ENCODE results near the gene KRTAP9-6. TPM values are rescaled to one million over a fixed set of nuclear protein-coding genes. Genes with fewer than 3 reads are reported as not detected.
"Not testable (repeated sequence)": the region's sequence is repeated elsewhere in the genome, so short reads cannot be mapped to it uniquely, and the experiment has no call there.

The KRTAP9-6 gene
- total RNA-seq = not detected

- no peak for DNase-seq (ENCODE audit: low read depth in 2 of 3, low spot score in 2 of 3)
Measured at GRCh38 chr17:41265078-41265477, at the start of gene KRTAP9-6. Gene KRTAP9-6 (plus strand): TSS chr17:41265378. CDS start chr17:41265378, 0 bp downstream.

- DNase-seq (ENCODE audit: low read depth in 2 of 3, low spot score in 2 of 3) = no peak
Measured at GRCh38 chr17:41215681-41216080, 49.5 kb upstream of the KRTAP9-6 start.

- DNase-seq (ENCODE audit: low read depth in 2 of 3, low spot score in 2 of 3) = no peak
Measured at GRCh38 chr17:41223821-41224220, 41.4 kb upstream of the KRTAP9-6 start.

GRCh38 chr17:41226051-41226450 lies 39.1 kb upstream of the KRTAP9-6 start:
- no peak for DNase-seq (ENCODE audit: low read depth in 2 of 3, low spot score in 2 of 3)

GRCh38 chr17:41226598-41227095 lies 38.5 kb upstream of the KRTAP9-6 start, which contains the start of gene KRTAP9-2:
Gene KRTAP9-2 (plus strand): TSS chr17:41226648. CDS start chr17:41226655, 7 bp downstream.
- DNase-seq (ENCODE audit: low read depth in 2 of 3, low spot score in 2 of 3) = not testable (repeated sequence)

GRCh38 chr17:41230094-41230493 lies 35.1 kb upstream of the KRTAP9-6 start:
- no peak for DNase-seq (ENCODE audit: low read depth in 2 of 3, low spot score in 2 of 3)

- no peak for DNase-seq (ENCODE audit: low read depth in 2 of 3, low spot score in 2 of 3)
Measured at GRCh38 chr17:41231731-41232130, 33.4 kb upstream of the KRTAP9-6 start.

GRCh38 chr17:41232399-41233105 lies 32.6 kb upstream of the KRTAP9-6 start, which contains the start of gene KRTAP9-3:
Gene KRTAP9-3 (plus strand): TSS chr17:41232449. CDS start chr17:41232502, 53 bp downstream.
- not testable (repeated sequence) for DNase-seq (ENCODE audit: low read depth in 2 of 3, low spot score in 2 of 3)

- not testable (repeated sequence) for DNase-seq (ENCODE audit: low read depth in 2 of 3, low spot score in 2 of 3)
Measured at GRCh38 chr17:41237116-41237515, 28.1 kb upstream of the KRTAP9-6 start.

GRCh38 chr17:41237949-41238437 lies 27.2 kb upstream of the KRTAP9-6 start, which contains the start of gene KRTAP9-8:
Gene KRTAP9-8 (plus strand): TSS chr17:41237999. CDS start chr17:41238052, 53 bp downstream.
- not testable (repeated sequence) for DNase-seq (ENCODE audit: low read depth in 2 of 3, low spot score in 2 of 3)

GRCh38 chr17:41246995-41247787 lies 18.0 kb upstream of the KRTAP9-6 start:
- DNase-seq (ENCODE audit: low read depth in 2 of 3, low spot score in 2 of 3) = not testable (repeated sequence)

- not testable (repeated sequence) for DNase-seq (ENCODE audit: low read depth in 2 of 3, low spot score in 2 of 3)
Measured at GRCh38 chr17:41249637-41250240, 15.4 kb upstream of the KRTAP9-6 start, which contains the start of gene KRTAP9-4. Gene KRTAP9-4 (plus strand): TSS chr17:41249687. CDS start chr17:41249721, 34 bp downstream.

GRCh38 chr17:41251261-41251660 lies 13.9 kb upstream of the KRTAP9-6 start:
- DNase-seq (ENCODE audit: low read depth in 2 of 3, low spot score in 2 of 3) = no peak

- no peak for DNase-seq (ENCODE audit: low read depth in 2 of 3, low spot score in 2 of 3)
Measured at GRCh38 chr17:41254861-41255260, 10.3 kb upstream of the KRTAP9-6 start.

GRCh38 chr17:41255381-41256290 lies 9.5 kb upstream of the KRTAP9-6 start, which contains the start of gene KRTAP9-9:
Gene KRTAP9-9 (plus strand): TSS chr17:41255384.
- DNase-seq (ENCODE audit: low read depth in 2 of 3, low spot score in 2 of 3) = not testable (repeated sequence)

- no peak for DNase-seq (ENCODE audit: low read depth in 2 of 3, low spot score in 2 of 3)
Measured at GRCh38 chr17:41256291-41256685, 8.9 kb upstream of the KRTAP9-6 start.

- DNase-seq (ENCODE audit: low read depth in 2 of 3, low spot score in 2 of 3) = no peak
Measured at GRCh38 chr17:41258406-41258805, 6.8 kb upstream of the KRTAP9-6 start.

GRCh38 chr17:41263212-41263611 lies 2.0 kb upstream of the KRTAP9-6 start:
- DNase-seq (ENCODE audit: low read depth in 2 of 3, low spot score in 2 of 3) = no peak

- DNase-seq (ENCODE audit: low read depth in 2 of 3, low spot score in 2 of 3) = no peak
Measured at GRCh38 chr17:41264599-41264998, 579 bp upstream of the KRTAP9-6 start.

All from hematopoietic multipotent progenitor cell (in vitro differentiated cells).